ENCODE data around the gene RPAP3. TPM values are rescaled to one million over a fixed set of nuclear protein-coding genes. Genes with fewer than 3 reads are reported as not detected.

Gene RPAP3
- total RNA-seq, 2 experiments from 2014 or later = 21.6 to 53.9 TPM

DNA sequence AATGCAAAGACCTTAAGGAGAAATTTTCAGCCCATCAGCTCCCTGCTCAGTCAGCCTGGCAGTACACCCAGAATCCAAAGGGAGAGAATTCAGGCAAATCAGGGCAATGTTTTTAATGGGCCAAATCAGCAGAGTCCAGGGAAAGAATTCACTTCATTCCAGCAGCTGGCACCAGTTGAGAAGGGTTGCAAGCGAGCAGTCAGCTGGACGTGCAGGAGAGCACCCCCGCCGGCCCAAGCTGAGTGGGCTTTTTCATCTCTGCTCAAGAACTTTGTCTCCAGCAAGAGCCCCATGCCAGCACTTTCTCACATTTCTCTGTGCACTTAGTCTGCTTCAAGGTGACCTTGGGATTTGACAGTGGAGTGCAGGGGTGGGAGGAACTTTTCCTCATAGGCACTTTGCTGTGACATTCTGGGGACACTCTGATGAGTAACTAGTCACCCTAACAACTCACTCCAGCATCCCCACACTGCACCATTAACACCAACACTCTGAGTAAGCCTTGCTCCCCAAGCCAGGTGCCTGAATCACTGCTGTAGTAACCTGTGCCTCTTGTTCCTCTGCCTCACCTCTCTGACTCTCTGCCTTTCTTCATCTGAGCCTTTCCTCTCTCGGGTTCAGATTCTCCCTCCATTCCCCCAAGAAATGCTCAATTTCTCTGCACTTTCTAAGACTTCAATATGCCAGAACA is 17.3 kb upstream of the RPAP3 start:
- CTCF ChIA-PET (ENCODE audit: unreplicated experiment) = no interaction called here
- H3K4me3 ChIP-seq (ENCODE audit: low read depth, low read length, poor library complexity, severe bottlenecking) = no peak overlapping the region
- H3K79me2 ChIP-seq (ENCODE audit: insufficient read depth, low read depth, low read length) = no peaks in the 10 kb centered on the region
- no peaks in the 10 kb centered on the region for H4K20me1 ChIP-seq (ENCODE audit: insufficient read depth, low read length)
- POLR2A ChIA-PET = no interaction called here
- intact Hi-C loops (cut with micrococcal nuclease; ENCODE audit: unreplicated experiment) = no loop called here
- no peak overlapping the region for H2AFZ ChIP-seq (ENCODE audit: low read length)
- no peak overlapping the region for H3K27ac ChIP-seq (ENCODE audit: low read depth, low read length, poor library complexity, severe bottlenecking)
- peaks cover 19% of the 10 kb centered on the region for H3K4me1 ChIP-seq (ENCODE audit: insufficient read depth, low read length, poor library complexity, severe bottlenecking)
- no peaks in the 10 kb centered on the region for H3K9me2 ChIP-seq (ENCODE audit: insufficient read depth, low read length)
- no peak for TF ChIP-seq EZH2phosphoT487 (IDR thresholded peaks at IDR 0.05; ENCODE audit: borderline replicate concordance, low read depth, low read length)
- TF ChIP-seq, protein P1, sequence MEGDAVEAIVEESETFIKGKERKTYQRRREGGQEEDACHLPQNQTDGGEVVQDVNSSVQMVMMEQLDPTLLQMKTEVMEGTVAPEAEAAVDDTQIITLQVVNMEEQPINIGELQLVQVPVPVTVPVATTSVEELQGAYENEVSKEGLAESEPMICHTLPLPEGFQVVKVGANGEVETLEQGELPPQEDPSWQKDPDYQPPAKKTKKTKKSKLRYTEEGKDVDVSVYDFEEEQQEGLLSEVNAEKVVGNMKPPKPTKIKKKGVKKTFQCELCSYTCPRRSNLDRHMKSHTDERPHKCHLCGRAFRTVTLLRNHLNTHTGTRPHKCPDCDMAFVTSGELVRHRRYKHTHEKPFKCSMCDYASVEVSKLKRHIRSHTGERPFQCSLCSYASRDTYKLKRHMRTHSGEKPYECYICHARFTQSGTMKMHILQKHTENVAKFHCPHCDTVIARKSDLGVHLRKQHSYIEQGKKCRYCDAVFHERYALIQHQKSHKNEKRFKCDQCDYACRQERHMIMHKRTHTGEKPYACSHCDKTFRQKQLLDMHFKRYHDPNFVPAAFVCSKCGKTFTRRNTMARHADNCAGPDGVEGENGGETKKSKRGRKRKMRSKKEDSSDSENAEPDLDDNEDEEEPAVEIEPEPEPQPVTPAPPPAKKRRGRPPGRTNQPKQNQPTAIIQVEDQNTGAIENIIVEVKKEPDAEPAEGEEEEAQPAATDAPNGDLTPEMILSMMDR (conservative IDR thresholded peaks at IDR 0.05; ENCODE audit: low read length) = no peak
- H3K36me3 ChIP-seq (ENCODE audit: insufficient read depth, low read length) = no peaks in the 10 kb centered on the region
- no peaks in the 10 kb centered on the region for H3K9me3 ChIP-seq (ENCODE audit: low read length)
- no peak overlapping the region for H3K4me2 ChIP-seq (ENCODE audit: low read length)
- no peak for DNase-seq (ENCODE audit: low spot score)
- no TSS peak for BruUV-seq (replicated peaks)

GRCh38 chr12:47722136-47722834 is 16.5 kb upstream of the RPAP3 start:
- intact Hi-C loops (cut with micrococcal nuclease; ENCODE audit: unreplicated experiment) = no loop called here
- no peak for DNase-seq (ENCODE audit: low spot score)
- H3K9me3 ChIP-seq (ENCODE audit: low read length) = no peaks in the 10 kb centered on the region
- H3K9me2 ChIP-seq (ENCODE audit: insufficient read depth, low read length) = no peaks in the 10 kb centered on the region
- H3K27ac ChIP-seq (ENCODE audit: low read depth, low read length, poor library complexity, severe bottlenecking) = no peak overlapping the region
- ChIA-PET POLR2A (no interaction called here), CTCF (ENCODE audit: unreplicated experiment) (no interaction called here)
- peaks cover 27% of the 10 kb centered on the region for H3K4me1 ChIP-seq (ENCODE audit: insufficient read depth, low read length, poor library complexity, severe bottlenecking)
- TF ChIP-seq, protein P1 (conservative IDR thresholded peaks at IDR 0.05; ENCODE audit: low read length) = no peak
- TF ChIP-seq EZH2phosphoT487 (IDR thresholded peaks at IDR 0.05; ENCODE audit: borderline replicate concordance, low read depth, low read length) = no peak
- no peaks in the 10 kb centered on the region for H3K79me2 ChIP-seq (ENCODE audit: insufficient read depth, low read depth, low read length)
- H3K4me3 ChIP-seq (ENCODE audit: low read depth, low read length, poor library complexity, severe bottlenecking) = no peak overlapping the region
- H2AFZ ChIP-seq (ENCODE audit: low read length) = no peak overlapping the region
- H3K4me2 ChIP-seq (ENCODE audit: low read length) = no peak overlapping the region
- H4K20me1 ChIP-seq (ENCODE audit: insufficient read depth, low read length) = no peaks in the 10 kb centered on the region
- no TSS peak for BruUV-seq (replicated peaks)
- H3K36me3 ChIP-seq (ENCODE audit: insufficient read depth, low read length) = no peaks in the 10 kb centered on the region

- Histone ChIP-seq H3K4me2 (ENCODE audit: low read length) (no peak overlapping the region), H3K4me1 (ENCODE audit: insufficient read depth, low read length, poor library complexity, severe bottlenecking) (peaks cover 23% of the 10 kb centered on the region), H3K4me3 (ENCODE audit: low read depth, low read length, poor library complexity, severe bottlenecking) (no peak overlapping the region), H3K36me3 (ENCODE audit: insufficient read depth, low read length) (no peaks in the 10 kb centered on the region), H3K27ac (ENCODE audit: low read depth, low read length, poor library complexity, severe bottlenecking) (no peak overlapping the region), H3K9me3 (ENCODE audit: low read length) (no peaks in the 10 kb centered on the region), H4K20me1 (ENCODE audit: insufficient read depth, low read length) (no peaks in the 10 kb centered on the region), H3K79me2 (ENCODE audit: insufficient read depth, low read depth, low read length) (no peaks in the 10 kb centered on the region), H2AFZ (ENCODE audit: low read length) (no peak overlapping the region), H3K9me2 (ENCODE audit: insufficient read depth, low read length) (no peaks in the 10 kb centered on the region)
- ChIA-PET POLR2A (no interaction called here), CTCF (ENCODE audit: unreplicated experiment) (no interaction called here)
- BruUV-seq (replicated peaks) = no TSS peak
- TF ChIP-seq, protein P1 (conservative IDR thresholded peaks at IDR 0.05; ENCODE audit: low read length) = no peak
- no peak for TF ChIP-seq EZH2phosphoT487 (IDR thresholded peaks at IDR 0.05; ENCODE audit: borderline replicate concordance, low read depth, low read length)
- intact Hi-C loops (cut with micrococcal nuclease; ENCODE audit: unreplicated experiment) = no loop called here
- no peak for DNase-seq (ENCODE audit: low spot score)
These were observed 15.7 kb upstream of the RPAP3 start for GRCh38 chr12:47721431-47721973.
